HT-29 (cell line): ENCODE results near the gene DHRS13. TPM values are rescaled to one million over a fixed set of nuclear protein-coding genes. Genes with fewer than 3 reads are reported as not detected.
A peak's percentile ranks its signal among the peaks of the same experiment; 100 is the strongest.

Source experiments
- DNase-seq: peaks from one replicate; pipeline ENCODE4 v3.0.0-alpha.2; 2015; ENCODE audit warnings: low spot score
- total RNA-seq: library from RNA; depleted of rRNA; stranded (reverse); fragments of >200 nt; shearing (Covaris generic); gene quantifications from 2 replicates; pipeline ENCODE4 v1.2.3, GENCODE V29; 2014; rRNA removed

DHRS13 gene
- total RNA-seq, 1 experiment from 2014 or later = 17.6 TPM

GRCh38 chr17:28858801-28859355 lies 44.0 kb downstream of the DHRS13 start:
- DNase-seq = no peak

- no peak for DNase-seq
Measured at GRCh38 chr17:28857905-28858800, 44.7 kb downstream of the DHRS13 start.

GRCh38 chr17:28856028-28856574 lies 46.8 kb downstream of the DHRS13 start:
- DNase-seq = no peak

- no peak for DNase-seq
Measured at GRCh38 chr17:28855336-28855679, 47.6 kb downstream of the DHRS13 start.

GRCh38 chr17:28854457-28855335 lies 48.2 kb downstream of the DHRS13 start, which contains the start of gene ERAL1:
Gene ERAL1, plus strand, starts transcription at chr17:28855016. Its CDS starts 19 bp downstream, at chr17:28855035.
- peak; percentile 87 for DNase-seq

GRCh38 chr17:28853295-28853694 lies 49.6 kb downstream of the DHRS13 start:
- no peak for DNase-seq

GRCh38 chr17:28849281-28849680 lies 53.6 kb downstream of the DHRS13 start:
- DNase-seq = no peak

DNA sequence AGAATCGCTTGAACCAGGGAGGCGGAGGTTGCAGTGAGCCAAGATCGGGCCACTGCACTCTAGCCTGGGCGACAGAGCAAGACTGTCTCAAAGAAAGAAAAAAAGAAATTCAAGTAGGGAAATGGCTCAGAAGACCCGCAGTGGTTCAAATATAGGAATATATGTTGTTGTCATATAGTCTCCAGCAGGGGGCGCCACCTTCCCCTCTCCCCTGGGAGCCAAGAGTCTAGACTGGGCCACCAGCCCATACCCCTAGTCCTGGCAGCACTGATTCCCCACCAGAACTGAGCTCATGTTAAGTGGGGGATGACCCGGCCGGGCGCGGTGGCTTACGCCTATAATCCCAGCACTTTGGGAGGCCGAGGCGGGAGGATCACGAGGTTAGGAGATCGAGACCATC lies 54.2 kb downstream of the DHRS13 start:
- peak; percentile 22 for DNase-seq

Other genes with a start within 250 kb of the DHRS13 start
- 50.7 and 52.6 TPM in 2 replicates for gene SDF2, start 241.2 kb downstream of the DHRS13 start, total RNA-seq
- 48.1 and 57.9 TPM in 2 replicates for gene SUPT6H, start 240.9 kb downstream of the DHRS13 start, total RNA-seq
- gene PROCA1, start 191.2 kb downstream of the DHRS13 start, total RNA-seq = 1.7 and 3.8 TPM in 2 replicates
- 0.97 TPM in 1 of 2 replicates, not detected in the other for gene RAB34, start 185.2 kb downstream of the DHRS13 start, total RNA-seq
- gene RPL23A, start 183.1 kb downstream of the DHRS13 start, total RNA-seq = 601 and 602 TPM in 2 replicates
- 30.6 and 44.6 TPM in 2 replicates for gene TLCD1, start 176.8 kb downstream of the DHRS13 start, total RNA-seq
- gene NEK8, start 174.3 kb downstream of the DHRS13 start, total RNA-seq = 13.9 and 15.0 TPM in 2 replicates
- 295 and 307 TPM in 2 replicates for gene TRAF4, start 159.1 kb downstream of the DHRS13 start, total RNA-seq
- 9.5 and 13.0 TPM in 2 replicates for gene FAM222B, start 60.3 kb downstream of the DHRS13 start, total RNA-seq
- 29.1 and 33.0 TPM in 2 replicates for gene ERAL1, start 48.1 kb downstream of the DHRS13 start, total RNA-seq
- 49.7 and 55.6 TPM in 2 replicates for gene FLOT2, start 5.3 kb downstream of the DHRS13 start, total RNA-seq
- 32.0 and 34.7 TPM in 2 replicates for gene PHF12, start 48.4 kb upstream of the DHRS13 start, total RNA-seq
- gene SEZ6, start 103.0 kb upstream of the DHRS13 start, total RNA-seq = 0.05 TPM in 1 of 2 replicates, not detected in the other
- 0.47 and 2.2 TPM in 2 replicates for gene PIPOX, start 140.1 kb upstream of the DHRS13 start, total RNA-seq